ENCODE measurements around the gene ENPEP. TPM values are rescaled to one million over a fixed set of nuclear protein-coding genes. Genes with fewer than 3 reads are reported as not detected.

ENPEP gene
- total RNA-seq, 4 donors from 2014 or later = 4.3 to 5.4 (median 4.8) TPM

DNA sequence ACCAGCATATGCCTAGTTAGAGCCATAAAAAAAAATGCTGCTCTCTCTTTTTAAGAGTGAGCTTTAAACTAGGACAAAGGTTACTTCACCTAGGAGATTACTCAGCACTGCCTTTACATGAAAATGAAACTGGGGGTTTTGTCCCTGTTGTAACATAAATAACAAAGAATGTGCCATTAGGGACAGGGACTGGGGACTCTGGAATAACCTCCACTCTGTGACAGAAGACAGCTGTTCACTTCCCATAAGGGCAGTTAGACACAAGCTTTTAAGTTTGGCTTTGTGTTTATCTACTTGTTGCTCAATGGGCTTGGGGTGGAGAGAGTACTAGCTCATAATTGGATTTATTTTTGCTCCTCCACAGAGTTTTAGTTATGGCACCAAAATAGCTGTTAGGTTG is 11.9 kb downstream of the ENPEP start:
- DNase-seq (ENCODE audit: extremely low spot score) = no peak
- Histone ChIP-seq H3K27me3 (no peaks in the 10 kb centered on the region), H3K36me3 (no peaks in the 10 kb centered on the region), H3K27ac (replicated peaks in 1 of 4) (no peak overlapping the region), H3K9me3 (no peaks in the 10 kb centered on the region), H3K4me3 (no peak overlapping the region), H3K4me1 (peaks cover 0 to 10% (median 3%) of the 10 kb centered on the region in 4 donors)
- TF ChIP-seq, protein P1, sequence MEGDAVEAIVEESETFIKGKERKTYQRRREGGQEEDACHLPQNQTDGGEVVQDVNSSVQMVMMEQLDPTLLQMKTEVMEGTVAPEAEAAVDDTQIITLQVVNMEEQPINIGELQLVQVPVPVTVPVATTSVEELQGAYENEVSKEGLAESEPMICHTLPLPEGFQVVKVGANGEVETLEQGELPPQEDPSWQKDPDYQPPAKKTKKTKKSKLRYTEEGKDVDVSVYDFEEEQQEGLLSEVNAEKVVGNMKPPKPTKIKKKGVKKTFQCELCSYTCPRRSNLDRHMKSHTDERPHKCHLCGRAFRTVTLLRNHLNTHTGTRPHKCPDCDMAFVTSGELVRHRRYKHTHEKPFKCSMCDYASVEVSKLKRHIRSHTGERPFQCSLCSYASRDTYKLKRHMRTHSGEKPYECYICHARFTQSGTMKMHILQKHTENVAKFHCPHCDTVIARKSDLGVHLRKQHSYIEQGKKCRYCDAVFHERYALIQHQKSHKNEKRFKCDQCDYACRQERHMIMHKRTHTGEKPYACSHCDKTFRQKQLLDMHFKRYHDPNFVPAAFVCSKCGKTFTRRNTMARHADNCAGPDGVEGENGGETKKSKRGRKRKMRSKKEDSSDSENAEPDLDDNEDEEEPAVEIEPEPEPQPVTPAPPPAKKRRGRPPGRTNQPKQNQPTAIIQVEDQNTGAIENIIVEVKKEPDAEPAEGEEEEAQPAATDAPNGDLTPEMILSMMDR (IDR thresholded peaks at IDR 0.05) = no peak
- TF ChIP-seq POLR2AphosphoS5 (IDR thresholded peaks at IDR 0.05) (peak in 1 of 2 donors; percentile 29), POLR2A (IDR thresholded peaks at IDR 0.05; ENCODE audit: low read depth) (no peak), EP300 (IDR thresholded peaks at IDR 0.05) (no peak)
- intact Hi-C loops (cut with DNase I) = no loop called here

GRCh38 chr4:110489901-110490508 is 14.1 kb downstream of the ENPEP start:
- TF ChIP-seq POLR2AphosphoS5 (IDR thresholded peaks at IDR 0.05) = no peak
- no peak for TF ChIP-seq POLR2A (IDR thresholded peaks at IDR 0.05; ENCODE audit: low read depth)
- TF ChIP-seq EP300 (IDR thresholded peaks at IDR 0.05) = no peak
- TF ChIP-seq, protein P1 (IDR thresholded peaks at IDR 0.05) = no peak
- 79% methylated on average over 6 of the region's 6 CpGs for WGBS
- Histone ChIP-seq H3K4me3 (no peak overlapping the region), H3K27ac (replicated peaks in 1 of 4) (no peak overlapping the region), H3K36me3 (no peaks in the 10 kb centered on the region), H3K9me3 (no peaks in the 10 kb centered on the region), H3K4me1 (peaks cover 0 to 10% (median 3%) of the 10 kb centered on the region in 4 donors), H3K27me3 (no peaks in the 10 kb centered on the region)
- no peak for DNase-seq (ENCODE audit: extremely low spot score)
- intact Hi-C loops (cut with DNase I) = no loop called here

DNA sequence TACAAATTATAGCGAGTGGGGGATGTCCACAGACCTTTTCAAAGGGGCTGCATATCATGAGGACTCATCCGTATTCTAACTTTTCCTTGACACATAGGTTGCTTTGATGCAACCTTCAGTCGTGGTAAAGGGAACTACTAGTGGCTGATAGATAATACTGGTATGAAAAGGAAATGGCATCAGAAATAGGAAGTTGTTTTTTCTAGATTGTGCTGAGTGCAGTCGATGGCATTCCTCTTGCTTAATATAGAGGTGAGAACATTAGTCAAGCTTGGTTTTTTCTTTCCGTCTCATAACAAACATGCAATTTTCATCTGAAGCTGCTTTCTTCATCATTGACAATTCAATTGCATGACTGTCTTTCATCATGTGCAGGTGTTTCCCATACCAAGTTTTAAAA is 16.6 kb downstream of the ENPEP start:
- intact Hi-C loops (cut with DNase I) = no loop called here

DNA sequence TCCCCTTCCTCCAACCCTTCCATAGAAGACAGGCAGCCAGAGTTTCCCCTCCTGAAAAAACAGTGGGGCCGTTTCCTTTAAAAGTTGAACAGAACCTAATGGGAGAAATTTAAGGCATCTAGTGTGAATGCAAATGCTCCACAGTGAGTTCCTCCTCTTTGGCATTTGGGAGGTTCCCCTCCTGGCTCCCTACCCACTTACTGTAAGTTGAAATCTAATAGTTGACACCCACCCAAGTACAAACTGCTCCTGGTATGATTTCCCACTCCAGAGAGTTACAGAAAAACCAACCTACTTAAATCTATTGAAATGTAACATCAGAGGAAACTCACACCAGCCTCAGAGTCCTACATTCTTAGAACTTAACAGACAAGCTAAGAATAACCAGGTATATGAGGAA is 17.6 kb downstream of the ENPEP start:
- H3K4me3 ChIP-seq = no peak overlapping the region
- H3K27me3 ChIP-seq = no peaks in the 10 kb centered on the region
- no peaks in the 10 kb centered on the region for H3K4me1 ChIP-seq
- H3K9me3 ChIP-seq = no peaks in the 10 kb centered on the region
- no peaks in the 10 kb centered on the region for H3K36me3 ChIP-seq
- H3K27ac ChIP-seq (replicated peaks in 1 of 4) = no peak overlapping the region
- no peak for DNase-seq (ENCODE audit: extremely low spot score)
- intact Hi-C loops (cut with DNase I) = no loop called here
- TF ChIP-seq EP300 (IDR thresholded peaks at IDR 0.05) = no peak
- no peak for TF ChIP-seq POLR2AphosphoS5 (IDR thresholded peaks at IDR 0.05)
- no peak for TF ChIP-seq POLR2A (IDR thresholded peaks at IDR 0.05; ENCODE audit: low read depth)
- TF ChIP-seq, protein P1 (IDR thresholded peaks at IDR 0.05) = no peak
- WGBS = 54% methylated on average over 1 of the region's 1 CpG

More for the DNA sequence above, 16.6 kb downstream of the ENPEP start:
- Histone ChIP-seq H3K36me3 (no peaks in the 10 kb centered on the region), H3K27me3 (no peaks in the 10 kb centered on the region), H3K9me3 (no peaks in the 10 kb centered on the region), H3K4me1 (no peaks in the 10 kb centered on the region), H3K27ac (replicated peaks in 1 of 4) (no peak overlapping the region), H3K4me3 (no peak overlapping the region)
- no peak for DNase-seq (ENCODE audit: extremely low spot score)
- no peak for TF ChIP-seq POLR2A (IDR thresholded peaks at IDR 0.05; ENCODE audit: low read depth)
- TF ChIP-seq POLR2AphosphoS5 (IDR thresholded peaks at IDR 0.05) = no peak
- TF ChIP-seq EP300 (IDR thresholded peaks at IDR 0.05) = no peak
- TF ChIP-seq, protein P1 (IDR thresholded peaks at IDR 0.05) = no peak
- 74% methylated on average over 5 of the region's 5 CpGs for WGBS

GRCh38 chr4:110498420-110498819 is 22.5 kb downstream of the ENPEP start:
- TF ChIP-seq POLR2A (IDR thresholded peaks at IDR 0.05; ENCODE audit: low read depth) (no peak), POLR2AphosphoS5 (IDR thresholded peaks at IDR 0.05) (no peak), EP300 (IDR thresholded peaks at IDR 0.05) (no peak)
- TF ChIP-seq, protein P1 (IDR thresholded peaks at IDR 0.05) = no peak
- no peak overlapping the region for H3K4me3 ChIP-seq
- no peak for DNase-seq (ENCODE audit: extremely low spot score)
- peaks cover 0 to 1% (median 0%) of the 10 kb centered on the region in 4 donors for H3K4me1 ChIP-seq
- H3K36me3 ChIP-seq = no peaks in the 10 kb centered on the region
- H3K9me3 ChIP-seq = peaks cover 0 to 3% (median 0%) of the 10 kb centered on the region in 4 donors
- WGBS = 79% methylated on average over 5 of the region's 5 CpGs
- intact Hi-C loops (cut with DNase I) = no loop called here
- H3K27ac ChIP-seq (replicated peaks in 1 of 4) = no peak overlapping the region
- H3K27me3 ChIP-seq = no peaks in the 10 kb centered on the region
